ENCODE results near the gene ATXN2L. TPM values are rescaled to one million over a fixed set of nuclear protein-coding genes. Genes with fewer than 3 reads are reported as not detected.
"Not testable (repeated sequence)": the region's sequence is repeated elsewhere in the genome, so short reads cannot be mapped to it uniquely, and the experiment has no call there.

The ATXN2L gene
- polyA plus RNA-seq, 1 donor, result 75.1 TPM

DNA sequence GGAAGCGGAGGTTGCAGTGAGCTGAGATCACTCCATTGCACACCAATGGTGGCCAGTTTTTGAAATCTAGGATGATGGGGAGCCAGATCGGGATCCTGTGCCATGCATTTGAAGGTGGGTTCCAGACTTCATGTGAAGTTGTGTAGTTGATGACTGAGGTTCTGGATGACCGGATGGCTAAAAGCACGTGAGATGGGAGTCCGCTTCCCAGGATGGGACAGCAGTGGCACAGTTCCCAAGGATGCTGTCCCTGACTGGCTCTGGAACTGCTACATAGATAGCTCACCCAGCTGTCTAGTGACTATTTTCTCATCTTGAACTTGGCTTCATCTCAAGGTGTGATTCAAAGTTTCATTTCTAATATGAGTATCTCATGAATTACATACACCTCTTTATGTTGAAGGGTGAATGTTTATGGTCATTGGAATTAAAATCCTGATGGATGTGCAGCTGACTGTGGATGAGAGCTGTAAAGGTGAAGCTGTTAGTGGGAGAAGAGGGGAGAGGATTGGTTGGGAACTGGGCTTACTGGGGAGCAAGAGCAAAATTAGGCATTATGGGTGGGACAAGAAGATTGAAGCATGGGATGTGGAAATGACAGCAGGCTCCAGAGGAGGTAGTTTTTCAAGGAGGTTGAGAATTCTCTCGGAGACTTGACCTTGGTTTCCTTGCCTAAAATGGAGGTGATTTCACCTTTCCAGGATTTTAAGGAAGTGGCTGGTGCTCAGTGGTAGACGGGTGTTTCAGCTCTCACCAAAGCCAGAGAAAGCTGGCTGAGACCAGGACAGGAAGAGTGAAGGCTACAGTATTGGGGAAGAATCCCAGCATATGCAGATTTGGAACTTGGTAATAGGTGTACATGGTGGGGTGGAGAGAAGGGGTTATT is 15.1 kb downstream of the ATXN2L start:
- DNase-seq (ENCODE audit: low read depth), result no peak

DNA sequence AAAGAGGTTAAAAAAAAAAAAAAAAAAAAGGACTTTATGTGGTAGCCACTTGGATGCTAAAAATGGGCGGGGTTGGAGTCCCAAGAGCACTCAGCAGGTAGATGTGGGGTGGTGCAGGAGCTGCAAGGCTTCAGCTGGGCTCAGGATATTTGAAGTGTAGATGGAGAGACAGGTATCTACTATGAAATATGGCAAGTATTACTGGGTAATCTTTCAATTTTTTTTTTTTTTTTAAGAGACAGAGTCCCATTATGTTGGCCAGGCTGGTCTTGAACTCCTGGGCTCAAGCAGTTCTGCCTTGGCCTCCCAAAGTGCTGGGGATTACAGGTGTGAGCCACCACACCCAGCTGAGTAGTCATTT is 15.7 kb downstream of the ATXN2L start:
- no peak for DNase-seq (ENCODE audit: low read depth)

DNA sequence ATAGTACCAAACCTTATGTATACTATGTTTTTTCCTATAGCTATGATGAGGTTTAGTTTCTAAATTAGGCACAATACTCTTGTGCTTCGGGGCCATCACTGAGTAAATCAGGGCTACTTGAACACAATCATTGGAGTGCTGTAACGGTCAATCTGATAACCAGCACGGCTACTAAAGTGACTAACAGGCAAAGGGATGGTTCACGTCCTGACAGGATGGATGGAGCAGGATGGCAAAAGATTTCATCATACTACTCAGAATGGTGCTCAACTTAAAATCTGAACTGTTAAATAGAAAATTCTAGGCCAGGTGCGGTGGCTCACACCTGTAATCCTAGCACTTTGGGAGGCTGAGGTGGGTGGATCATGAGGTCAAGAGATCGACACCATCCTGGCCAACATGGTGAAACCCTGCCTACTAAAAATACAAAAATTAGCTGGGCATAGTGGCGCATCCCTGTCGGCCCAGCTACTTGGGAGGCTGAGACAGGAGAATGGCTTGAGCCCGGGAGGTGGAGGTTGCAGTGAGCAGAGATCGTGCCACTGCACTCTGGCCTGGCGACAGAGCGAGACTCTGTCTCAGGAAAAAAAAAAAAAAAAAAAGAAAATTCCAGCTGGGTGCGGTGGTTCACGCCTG is 16.3 kb downstream of the ATXN2L start:
- no peak for DNase-seq (ENCODE audit: low read depth)

DNA sequence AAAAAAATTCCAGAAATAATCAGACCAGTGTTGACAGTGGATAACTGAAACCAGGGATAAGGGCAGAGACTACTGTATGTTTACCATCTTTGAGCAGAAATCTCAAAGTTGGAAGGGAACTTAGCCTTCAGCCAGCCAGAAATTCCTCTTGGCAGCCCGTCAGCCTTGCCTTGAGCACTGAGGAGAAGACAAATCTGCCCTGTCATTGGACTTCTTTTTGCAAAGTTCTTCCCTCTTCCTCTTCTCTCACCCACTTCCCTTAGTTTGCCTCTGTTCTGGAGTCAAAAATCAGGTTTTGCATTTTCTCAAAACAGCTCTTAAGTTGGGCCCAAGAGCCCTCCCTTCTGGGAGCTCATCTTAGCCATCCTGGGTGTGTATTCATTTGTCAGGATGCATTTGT is 17.1 kb downstream of the ATXN2L start:
- DNase-seq (ENCODE audit: low read depth), result no peak

DNA sequence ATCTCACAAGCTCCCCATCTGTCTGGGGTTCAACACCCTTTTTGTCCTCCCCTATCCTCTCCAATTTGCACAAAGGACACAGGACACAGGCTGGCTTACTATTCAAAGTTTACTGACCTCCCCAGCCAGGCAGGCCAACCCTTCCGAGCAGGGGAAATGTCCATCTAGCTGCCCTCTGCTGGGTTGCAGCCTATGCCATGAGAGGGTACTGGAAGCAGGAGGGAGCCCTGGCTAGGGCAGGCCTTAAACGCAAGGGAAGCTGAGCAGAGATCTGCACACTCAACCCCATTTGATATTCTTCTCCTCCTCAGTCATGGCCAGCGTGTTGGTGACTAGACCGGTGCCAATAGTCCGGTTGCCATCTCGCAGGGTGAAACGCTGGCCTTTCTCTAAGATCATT is 19.9 kb downstream of the ATXN2L start:
- no peak for DNase-seq (ENCODE audit: low read depth)

DNA sequence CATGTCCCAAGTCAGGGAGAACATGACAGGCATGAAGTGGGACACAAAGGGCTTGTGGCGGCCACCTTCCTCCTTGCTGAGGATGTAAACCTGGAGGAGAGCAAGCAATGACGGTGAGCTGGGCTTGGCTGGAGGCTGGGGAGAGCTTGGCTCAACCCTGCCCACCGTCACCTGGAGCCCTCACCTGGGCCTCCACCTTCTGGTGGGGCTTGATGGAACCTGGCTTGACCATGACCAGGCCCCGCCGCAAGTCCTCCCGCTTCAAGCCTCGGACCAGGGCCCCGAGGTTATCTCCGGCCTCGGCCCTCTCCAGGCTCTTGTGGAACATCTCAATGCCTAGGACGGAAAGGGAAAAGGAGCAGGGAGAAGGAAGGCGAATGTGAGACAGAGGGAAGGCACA is 21.0 kb downstream of the ATXN2L start:
- no peak for DNase-seq (ENCODE audit: low read depth)

DNA sequence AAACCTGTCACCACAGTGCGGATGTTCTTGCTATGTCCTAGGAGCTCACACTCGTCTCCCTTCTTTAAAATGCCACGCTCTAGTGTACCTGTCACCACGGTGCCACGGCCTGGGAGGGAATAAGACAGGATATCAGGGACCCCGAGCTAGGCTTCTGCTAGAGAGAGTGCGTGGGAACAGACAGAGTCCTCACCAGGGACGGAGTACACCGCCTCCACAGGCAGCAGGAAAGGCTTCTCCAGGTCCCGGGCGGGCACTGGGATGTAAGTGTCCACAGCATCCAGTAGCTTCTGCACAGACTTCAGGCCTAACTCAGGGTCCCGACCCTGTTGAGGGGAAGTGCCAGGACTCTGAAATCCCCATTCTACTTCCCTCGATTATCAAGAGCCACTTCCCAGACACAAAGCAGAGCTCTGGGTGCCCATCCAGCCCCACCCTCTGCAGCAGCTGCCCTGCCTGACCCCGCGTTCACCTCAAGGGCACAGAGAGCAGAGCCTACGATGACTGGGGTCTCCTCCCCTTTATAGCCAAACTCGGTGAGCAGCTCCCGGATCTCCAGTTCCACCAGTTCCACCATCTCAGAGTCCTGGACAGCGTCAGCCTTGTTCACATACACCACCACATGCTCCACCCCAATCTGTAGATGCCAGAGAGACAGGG is 21.6 kb downstream of the ATXN2L start:
- DNase-seq (ENCODE audit: low read depth), result no peak

DNA sequence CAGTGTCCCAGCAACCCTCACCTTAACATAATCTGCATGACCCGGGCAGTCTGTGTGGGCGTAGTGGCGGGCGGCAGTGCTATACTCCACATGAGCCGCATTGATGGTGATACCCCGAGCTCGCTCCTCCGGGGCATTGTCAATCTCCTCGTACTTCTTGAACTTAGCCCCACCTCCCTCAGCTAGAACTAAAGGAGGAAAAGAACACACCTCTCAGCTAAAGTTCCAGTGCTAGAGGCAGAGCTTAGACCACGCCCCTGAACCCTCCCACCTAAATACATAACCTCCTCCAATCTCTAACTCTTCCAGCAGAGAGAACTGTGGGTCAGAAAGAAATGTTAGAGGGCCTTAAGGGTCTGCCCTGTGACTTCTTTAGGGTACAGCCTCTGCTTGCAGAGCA is 22.5 kb downstream of the ATXN2L start:
- no peak for DNase-seq (ENCODE audit: low read depth)

DNA sequence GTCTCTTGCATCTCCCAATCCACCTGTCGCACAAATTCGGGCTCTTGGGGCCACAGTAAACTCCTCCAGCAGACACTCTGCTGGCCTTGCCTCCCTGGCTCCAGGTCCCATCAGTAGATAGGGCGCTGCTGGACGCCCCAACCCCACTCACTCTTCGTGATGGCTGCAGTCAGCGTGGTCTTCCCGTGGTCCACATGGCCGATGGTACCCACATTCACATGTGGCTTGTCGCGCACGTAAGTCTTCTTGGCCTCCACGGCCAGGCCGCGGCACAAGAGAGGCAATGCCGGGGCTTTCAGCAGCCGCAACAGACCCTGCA is 22.9 kb downstream of the ATXN2L start:
- no peak for DNase-seq (ENCODE audit: low read depth)

DNA sequence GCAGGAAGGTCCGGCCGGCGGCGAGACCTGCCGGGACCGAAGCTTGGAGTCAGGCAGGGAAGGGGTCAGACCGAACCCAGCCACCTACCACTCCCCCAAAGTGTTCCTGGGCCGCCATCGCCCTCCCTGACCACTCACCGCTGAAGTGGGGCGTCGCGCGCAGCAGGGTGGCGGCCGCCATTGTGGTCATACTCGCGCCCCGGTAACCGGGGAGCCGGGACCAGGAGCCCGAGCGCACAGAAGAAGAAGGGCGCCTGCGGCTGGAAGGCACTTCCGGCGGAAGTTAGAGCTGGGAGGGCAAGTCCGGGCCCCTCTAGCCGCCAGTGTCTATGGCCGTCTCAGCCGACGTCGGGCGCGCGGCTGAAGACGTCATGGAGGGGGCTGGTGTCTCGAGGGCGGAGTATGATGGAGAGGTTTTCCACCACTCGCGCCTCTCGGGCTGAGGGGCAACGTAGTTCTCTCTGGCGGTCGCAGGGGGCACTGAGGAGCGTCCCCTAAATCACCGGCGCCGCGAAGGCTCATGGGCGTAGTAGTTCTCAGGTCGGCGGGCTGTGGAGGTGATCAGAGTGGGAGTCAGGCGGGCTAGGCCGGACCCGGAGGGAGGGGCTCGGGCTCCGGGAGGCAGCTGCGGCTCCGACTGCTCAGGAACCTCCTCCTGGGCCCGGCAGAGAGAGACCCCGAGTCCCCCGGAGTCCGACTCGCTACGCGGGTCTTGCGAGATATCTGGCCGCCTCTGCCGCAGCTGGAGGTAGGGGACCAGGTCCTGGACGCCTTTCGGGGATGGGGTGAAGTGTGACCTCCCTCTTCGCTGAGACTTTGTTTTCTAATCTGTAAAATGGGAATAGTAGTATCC is 23.5 kb downstream of the ATXN2L start, which contains the start of gene TUFM:
Gene TUFM, minus strand, starts transcription at position 269 of the 853 bp plus-strand sequence. Its CDS starts 79 bp downstream, at position 190.
- peak; percentile 95 for DNase-seq (ENCODE audit: low read depth)

DNA sequence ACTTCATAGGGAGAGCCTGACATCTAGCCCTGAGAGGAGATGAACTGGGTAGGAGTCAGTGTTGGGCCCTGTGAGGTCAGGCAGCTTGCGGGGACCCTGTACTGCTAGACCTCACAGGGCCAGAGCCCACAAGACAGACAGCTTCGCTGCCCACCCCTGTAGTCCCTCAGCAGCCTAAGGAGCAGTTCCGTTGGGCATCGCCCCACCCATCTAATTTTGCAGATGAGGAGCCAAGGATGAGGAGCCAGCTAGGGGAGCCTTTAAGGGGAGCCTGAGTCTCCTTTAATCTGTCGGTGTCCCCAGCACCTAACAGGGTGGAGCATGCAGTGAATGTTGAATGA is 24.1 kb downstream of the ATXN2L start:
- DNase-seq (ENCODE audit: low read depth), result no peak

DNA sequence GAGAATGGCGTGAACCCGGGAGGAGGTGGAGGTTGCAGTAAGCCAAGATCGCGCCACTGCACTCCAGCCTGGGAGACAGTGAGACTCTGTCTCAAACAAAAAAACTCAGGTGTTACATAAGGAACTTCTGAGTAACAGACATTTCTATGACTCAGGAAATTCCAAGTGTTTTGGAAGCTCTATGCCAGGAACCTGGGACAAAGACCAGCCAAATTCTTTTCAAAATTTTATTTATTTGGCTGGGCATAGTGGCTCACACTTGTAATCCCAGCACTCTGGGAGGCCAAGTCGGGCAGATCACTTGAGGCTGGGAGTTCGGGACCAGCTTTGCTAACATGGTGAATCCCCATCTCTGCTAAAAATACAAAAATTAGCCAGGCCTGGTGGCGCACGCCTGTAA is 35.6 kb downstream of the ATXN2L start:
- no peak for DNase-seq (ENCODE audit: low read depth)

DNA sequence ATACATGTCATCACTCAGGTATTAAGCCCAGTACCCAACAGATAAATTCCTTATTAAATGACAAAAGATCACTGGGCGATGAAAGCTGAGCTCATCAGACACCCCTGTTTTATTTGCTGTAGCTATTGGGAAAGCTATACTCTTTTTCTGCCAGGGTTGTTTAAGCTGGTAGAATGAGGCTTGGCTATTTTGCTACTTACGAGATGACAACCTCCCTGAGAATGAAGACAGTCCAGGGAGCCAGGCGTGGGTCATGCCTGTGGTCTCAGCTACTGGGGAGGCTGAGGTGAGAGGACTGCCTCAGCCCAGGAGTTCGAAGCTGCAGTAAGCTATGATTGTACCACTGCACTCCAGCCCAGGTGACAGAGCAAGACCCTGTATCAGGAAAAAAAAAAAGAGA is 36.5 kb downstream of the ATXN2L start:
- DNase-seq (ENCODE audit: low read depth), result no peak

DNA sequence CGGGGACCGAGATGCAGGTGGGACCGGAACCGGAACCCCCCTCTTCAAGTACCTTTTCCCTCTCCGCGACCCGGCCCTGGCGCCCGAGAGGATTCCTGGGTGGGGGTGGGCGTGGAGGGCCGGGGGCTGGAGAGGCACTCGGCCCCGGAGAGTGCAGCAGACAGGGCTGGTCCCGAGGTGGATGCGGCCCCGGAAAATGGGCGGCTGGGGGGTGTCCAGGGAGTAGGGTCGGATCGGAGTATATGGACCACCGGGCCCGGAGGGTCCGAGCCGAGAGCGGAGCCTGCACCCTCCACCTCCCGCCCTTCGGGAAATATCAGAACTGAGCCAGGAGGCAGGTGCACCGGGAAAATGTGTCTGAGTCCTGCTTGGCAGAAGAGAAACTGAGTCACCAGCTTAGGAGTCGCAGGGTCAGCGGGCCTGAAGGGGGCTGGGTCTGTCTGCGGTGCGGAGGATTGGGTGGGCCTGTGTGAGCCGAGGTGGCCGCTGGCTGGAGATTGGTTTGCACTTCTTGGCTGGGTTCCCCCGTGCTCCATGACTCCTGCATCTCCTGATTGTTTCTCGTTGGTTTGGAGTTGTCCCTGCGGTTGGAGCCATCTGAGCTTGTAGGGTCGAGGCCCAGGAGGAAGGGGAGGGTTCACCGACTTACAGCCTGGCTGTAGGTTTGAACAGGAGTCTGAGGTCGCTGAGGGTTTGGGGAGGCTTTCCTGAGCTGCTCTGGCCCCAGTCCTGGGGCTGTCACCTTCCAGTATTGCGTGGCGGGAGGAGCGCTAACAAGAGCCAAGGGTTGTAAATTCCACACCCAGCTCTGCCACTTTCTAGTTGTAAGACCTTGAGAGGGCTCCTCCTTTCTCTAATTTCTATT is 41.4 kb downstream of the ATXN2L start:
- no peak for DNase-seq (ENCODE audit: low read depth)

DNA sequence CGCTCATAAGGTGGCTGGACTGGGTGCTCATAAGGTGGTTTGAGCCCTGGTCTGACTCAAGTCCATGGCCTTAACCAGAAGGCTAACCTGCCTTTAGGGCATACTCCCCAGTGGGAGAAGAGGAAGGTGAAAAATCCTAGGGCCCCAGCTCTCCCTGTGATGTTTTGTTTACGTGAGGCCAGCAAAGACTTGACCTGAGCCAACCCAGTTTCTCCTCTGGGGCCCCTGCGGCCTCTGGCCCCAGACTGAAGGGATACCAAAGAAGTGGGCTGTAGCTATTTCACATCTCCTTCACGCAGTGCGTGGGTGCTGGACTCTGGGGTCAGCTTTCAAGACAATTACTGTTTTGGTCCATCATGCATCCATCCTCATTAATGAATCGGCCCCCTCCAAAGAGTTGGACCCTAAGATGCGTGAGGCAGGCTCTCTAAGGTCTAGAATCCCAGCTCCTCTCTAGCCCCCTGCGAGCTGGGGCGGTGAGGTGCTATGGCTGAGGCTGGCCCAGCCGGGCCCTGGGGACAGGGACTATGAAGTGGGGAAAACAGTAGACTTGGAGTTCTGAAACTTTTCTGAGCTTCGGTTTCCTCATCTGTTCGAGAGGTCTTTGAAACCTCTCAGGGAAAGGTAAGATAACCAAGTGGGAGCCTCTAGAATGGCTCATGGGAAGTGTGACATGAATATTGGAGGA is 42.3 kb downstream of the ATXN2L start:
- no peak for DNase-seq (ENCODE audit: low read depth)

DNA sequence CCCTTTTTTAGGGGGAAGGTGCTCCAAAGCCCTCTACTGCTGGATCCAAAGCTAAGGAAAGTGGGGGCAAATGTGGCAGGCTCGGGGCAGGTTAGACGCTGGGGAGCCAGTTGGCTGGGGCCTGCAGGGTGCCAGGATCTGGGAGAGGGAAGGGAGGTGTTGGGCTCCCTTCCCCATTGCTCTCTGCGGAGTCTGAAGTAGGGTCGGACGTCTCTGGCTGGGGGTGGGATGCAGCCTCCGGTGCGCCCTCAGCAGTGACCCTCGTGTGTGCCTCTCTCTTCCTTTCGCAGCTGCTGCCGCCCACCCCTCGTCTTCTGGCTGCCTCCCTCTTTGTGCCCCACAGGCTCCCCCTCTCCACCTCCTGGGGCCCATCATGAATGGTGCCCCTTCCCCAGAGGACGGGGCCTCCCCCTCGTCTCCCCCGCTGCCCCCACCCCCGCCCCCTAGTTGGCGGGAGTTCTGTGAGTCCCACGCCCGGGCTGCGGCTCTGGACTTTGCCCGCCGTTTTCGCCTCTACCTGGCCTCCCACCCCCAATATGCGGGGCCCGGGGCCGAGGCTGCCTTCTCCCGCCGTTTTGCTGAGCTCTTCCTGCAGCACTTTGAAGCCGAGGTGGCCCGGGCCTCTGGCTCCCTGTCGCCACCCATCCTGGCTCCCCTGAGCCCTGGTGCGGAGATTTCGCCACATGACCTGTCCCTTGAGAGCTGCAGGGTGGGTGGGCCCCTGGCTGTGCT is 43.1 kb downstream of the ATXN2L start:
- no peak for DNase-seq (ENCODE audit: low read depth)

DNA sequence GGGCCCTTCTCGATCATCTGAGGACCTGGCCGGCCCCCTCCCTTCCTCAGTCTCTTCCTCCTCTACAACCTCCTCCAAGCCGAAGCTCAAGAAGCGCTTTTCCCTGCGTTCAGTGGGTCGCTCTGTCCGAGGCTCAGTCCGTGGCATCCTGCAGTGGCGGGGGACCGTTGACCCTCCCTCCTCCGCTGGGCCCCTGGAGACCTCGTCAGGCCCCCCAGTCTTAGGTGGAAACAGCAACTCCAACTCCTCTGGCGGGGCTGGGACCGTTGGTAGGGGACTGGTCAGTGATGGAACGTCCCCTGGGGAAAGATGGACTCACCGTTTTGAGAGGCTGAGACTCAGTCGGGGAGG is 43.6 kb downstream of the ATXN2L start:
- no peak for DNase-seq (ENCODE audit: low read depth)

DNA sequence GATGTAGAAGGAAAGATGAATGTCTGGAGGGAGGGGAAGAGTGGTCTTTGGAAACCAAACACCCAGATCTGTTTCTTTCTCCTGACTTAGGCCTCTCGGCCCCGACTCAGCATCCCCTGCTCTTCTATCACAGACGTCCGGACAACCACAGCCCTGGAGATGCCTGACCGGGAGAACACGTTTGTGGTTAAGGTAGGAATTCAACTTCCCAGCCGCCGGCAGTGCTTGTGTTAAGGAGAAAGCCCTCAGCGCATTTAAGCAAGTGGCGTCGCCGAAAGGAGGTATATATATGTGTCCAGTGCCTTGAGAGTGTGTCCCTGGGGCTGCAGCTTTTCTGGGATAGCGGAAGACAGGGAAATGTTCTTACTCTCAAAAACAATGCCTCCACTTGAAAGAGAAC is 44.4 kb downstream of the ATXN2L start:
- no peak for DNase-seq (ENCODE audit: low read depth)

DNA sequence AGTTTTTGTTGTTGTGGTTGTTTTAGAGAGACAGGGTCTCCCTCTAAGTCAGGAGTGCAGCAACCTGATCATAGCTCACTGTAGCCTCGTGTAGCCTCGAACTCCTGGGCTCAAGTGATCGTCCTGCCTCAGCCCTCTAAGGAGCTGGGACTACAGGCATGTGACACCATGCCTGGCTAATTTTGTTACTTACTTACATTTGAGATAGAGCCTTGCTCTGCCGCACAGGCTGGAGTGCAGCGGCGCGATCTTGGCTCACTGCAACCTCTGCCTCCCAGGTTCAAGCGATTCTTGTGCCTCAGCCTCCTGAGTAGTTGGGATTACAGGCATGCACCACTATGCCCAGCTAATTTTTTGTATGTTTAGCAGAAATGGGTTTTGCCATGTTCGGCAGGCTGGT is 44.8 kb downstream of the ATXN2L start:
- DNase-seq (ENCODE audit: low read depth), result not testable (repeated sequence)

DNA sequence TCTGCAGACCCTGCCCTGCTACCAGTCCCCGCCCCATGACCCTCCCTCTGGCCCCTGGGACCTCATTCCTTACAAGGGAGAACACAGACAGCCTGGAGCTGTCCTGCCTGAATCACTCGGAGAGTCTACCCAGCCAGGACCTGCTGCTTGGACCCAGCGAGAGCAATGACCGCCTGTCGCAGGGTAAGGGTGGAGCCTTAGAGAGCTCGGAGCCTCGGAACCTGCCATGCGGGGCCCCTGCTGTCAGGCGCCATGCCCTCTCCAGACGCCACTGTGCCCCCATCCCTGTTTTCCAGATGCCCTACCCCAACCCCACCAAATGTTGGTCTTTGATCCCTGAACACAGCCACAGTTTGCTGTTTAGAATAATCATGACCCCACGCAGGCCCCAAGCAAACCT is 46.4 kb downstream of the ATXN2L start:
- no peak for DNase-seq (ENCODE audit: low read depth)

All from forelimb muscle (tissue), 1 donor.